Hepatocyte (in vitro differentiated cells): ENCODE data around the gene NPBWR2. TPM values are rescaled to one million over a fixed set of nuclear protein-coding genes. Genes with fewer than 3 reads are reported as not detected.

Experiments
- DNase-seq: peaks from one replicate; pipeline ENCODE4 v3.0.0-alpha.2; 2016; ENCODE audit warnings: low spot score
- H2AFZ ChIP-seq: fragments of 200-600 bp; sonication (generic); 2 replicates; pipeline ENCODE4 v1.6.0; 2016; ENCODE audit warnings: antibody characterized with exemption, mild to moderate bottlenecking
- H3K27ac ChIP-seq: fragments of 200-600 bp; sonication (generic); 2 replicates; pipeline ENCODE4 v1.5.1; 2016; ENCODE audit warnings: mild to moderate bottlenecking
- H3K27me3 ChIP-seq: fragments of 200-600 bp; sonication (generic); 2 replicates; pipeline ENCODE4 v1.6.1; 2016
- H3K36me3 ChIP-seq: fragments of 200-600 bp; sonication (generic); replicated peaks from 2 replicates; pipeline ENCODE4 v1.5.1; 2016; ENCODE audit warnings: low read depth; ENCODE audit not compliant: insufficient read depth
- H3K4me1 ChIP-seq: fragments of 200-600 bp; sonication (generic); 2 replicates; pipeline ENCODE4 v1.5.1; 2016; ENCODE audit warnings: mild to moderate bottlenecking, moderate library complexity; ENCODE audit not compliant: insufficient read depth
- H3K4me2 ChIP-seq: fragments of 200-600 bp; sonication (generic); 2 replicates; pipeline ENCODE4 v1.6.0; 2016
- H3K4me3 ChIP-seq: fragments of 200-600 bp; sonication (generic); 2 replicates; pipeline ENCODE4 v1.5.1; 2016; ENCODE audit warnings: mild to moderate bottlenecking
- H3K79me2 ChIP-seq: fragments of 200-600 bp; sonication (generic); 2 replicates; pipeline ENCODE4 v1.6.0; 2017; ENCODE audit warnings: mild to moderate bottlenecking
- H3K9me2 ChIP-seq: fragments of 200-600 bp; sonication (generic); replicated peaks from 2 replicates; pipeline ENCODE4 v1.6.0; 2017; ENCODE audit warnings: mild to moderate bottlenecking; ENCODE audit not compliant: insufficient read depth
- H3K9me3 ChIP-seq: fragments of 200-600 bp; sonication (generic); 2 replicates; pipeline ENCODE4 v1.5.1; 2016; ENCODE audit warnings: low read depth, mild to moderate bottlenecking
- H4K20me1 ChIP-seq: fragments of 200-600 bp; sonication (generic); 2 replicates; pipeline ENCODE4 v1.6.0; 2016; ENCODE audit warnings: mild to moderate bottlenecking; ENCODE audit not compliant: insufficient read depth, poor library complexity, severe bottlenecking
- EZH2 ChIP-seq: fragments of 200-600 bp; sonication (generic); IDR thresholded peaks from 2 replicates; pipeline ENCODE4 v1.6.1; 2016; ENCODE audit warnings: antibody characterized with exemption, mild to moderate bottlenecking, borderline replicate concordance
- EZH2phosphoT487 ChIP-seq: fragments of 200-600 bp; sonication (generic); IDR thresholded peaks from one replicate; pipeline ENCODE4 v1.6.1; 2018; ENCODE audit warnings: antibody characterized with exemption, mild to moderate bottlenecking, low read depth, moderate library complexity; ENCODE audit not compliant: unreplicated experiment, severe bottlenecking
- WGBS: methylation state at CpG from one replicate; pipeline ENCODE4 v1.1.6; 2016; ENCODE audit warnings: low lambda C conversion rate; ENCODE audit errors: missing lambda C conversion rate; 5-methylcytosine and 5-hydroxymethylcytosine counted together
- polyA plus RNA-seq: library from polyadenylated mRNA; unstranded; fragments of >200 nt; fragmentation: Nextera tagmentation; extraction: Ambion mirVana; gene quantifications from 2 replicates; pipeline ENCODE4 v1.2.1, GENCODE V29; 2016
- total RNA-seq: library from RNA; depleted of rRNA; stranded (reverse); fragments of >200 nt; gene quantifications from 2 replicates; pipeline ENCODE4 v1.2.3, GENCODE V29; 2014
- TF ChIP-seq, protein P1 (sequence below): fragments of 200-600 bp; sonication (generic); IDR thresholded peaks from 2 replicates; pipeline ENCODE4 v1.5.1; 2016; ENCODE audit warnings: antibody characterized with exemption, mild to moderate bottlenecking; ENCODE audit not compliant: poor library complexity

The NPBWR2 gene
- total and polyA plus RNA-seq, 2 experiments from 2014 or later: not detected

DNA sequence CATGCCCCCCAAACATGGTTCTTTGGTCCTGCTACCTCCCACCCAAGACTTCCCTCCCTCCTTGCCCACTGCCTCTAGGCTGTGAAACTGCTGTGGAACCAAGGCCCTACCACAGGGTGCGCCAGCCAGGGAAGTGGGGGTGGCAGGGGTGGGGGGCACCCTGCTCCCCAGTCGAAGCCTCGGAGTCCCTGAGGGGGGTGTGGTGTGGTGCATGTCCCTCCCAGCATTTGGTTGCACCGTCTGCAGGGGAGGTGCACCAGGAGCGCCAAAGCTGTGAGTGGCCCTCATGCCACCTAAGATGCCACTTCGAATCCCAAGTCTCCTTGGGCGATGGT, 29.9 kb downstream of the NPBWR2 start:
- H3K27ac ChIP-seq: no peak overlapping the region
- TF ChIP-seq, protein P1, sequence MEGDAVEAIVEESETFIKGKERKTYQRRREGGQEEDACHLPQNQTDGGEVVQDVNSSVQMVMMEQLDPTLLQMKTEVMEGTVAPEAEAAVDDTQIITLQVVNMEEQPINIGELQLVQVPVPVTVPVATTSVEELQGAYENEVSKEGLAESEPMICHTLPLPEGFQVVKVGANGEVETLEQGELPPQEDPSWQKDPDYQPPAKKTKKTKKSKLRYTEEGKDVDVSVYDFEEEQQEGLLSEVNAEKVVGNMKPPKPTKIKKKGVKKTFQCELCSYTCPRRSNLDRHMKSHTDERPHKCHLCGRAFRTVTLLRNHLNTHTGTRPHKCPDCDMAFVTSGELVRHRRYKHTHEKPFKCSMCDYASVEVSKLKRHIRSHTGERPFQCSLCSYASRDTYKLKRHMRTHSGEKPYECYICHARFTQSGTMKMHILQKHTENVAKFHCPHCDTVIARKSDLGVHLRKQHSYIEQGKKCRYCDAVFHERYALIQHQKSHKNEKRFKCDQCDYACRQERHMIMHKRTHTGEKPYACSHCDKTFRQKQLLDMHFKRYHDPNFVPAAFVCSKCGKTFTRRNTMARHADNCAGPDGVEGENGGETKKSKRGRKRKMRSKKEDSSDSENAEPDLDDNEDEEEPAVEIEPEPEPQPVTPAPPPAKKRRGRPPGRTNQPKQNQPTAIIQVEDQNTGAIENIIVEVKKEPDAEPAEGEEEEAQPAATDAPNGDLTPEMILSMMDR: no peak
- TF ChIP-seq EZH2: no peak
- TF ChIP-seq EZH2phosphoT487: no peak
- H3K4me3 ChIP-seq: no peak overlapping the region
- no peak overlapping the region for H3K4me2 ChIP-seq
- H3K4me1 ChIP-seq: peaks cover 9% of the 10 kb centered on the region
- WGBS: 91% methylated on average over 7 of the region's 7 CpGs
- H3K79me2 ChIP-seq: no peaks in the 10 kb centered on the region
- no peaks in the 10 kb centered on the region for H3K36me3 ChIP-seq
- H3K9me2 ChIP-seq: no peaks in the 10 kb centered on the region
- H2AFZ ChIP-seq: no peak overlapping the region
- H3K27me3 ChIP-seq: peaks cover 5% of the 10 kb centered on the region
- DNase-seq: no peak
- no peaks in the 10 kb centered on the region for H3K9me3 ChIP-seq
- H4K20me1 ChIP-seq: no peaks in the 10 kb centered on the region

DNA sequence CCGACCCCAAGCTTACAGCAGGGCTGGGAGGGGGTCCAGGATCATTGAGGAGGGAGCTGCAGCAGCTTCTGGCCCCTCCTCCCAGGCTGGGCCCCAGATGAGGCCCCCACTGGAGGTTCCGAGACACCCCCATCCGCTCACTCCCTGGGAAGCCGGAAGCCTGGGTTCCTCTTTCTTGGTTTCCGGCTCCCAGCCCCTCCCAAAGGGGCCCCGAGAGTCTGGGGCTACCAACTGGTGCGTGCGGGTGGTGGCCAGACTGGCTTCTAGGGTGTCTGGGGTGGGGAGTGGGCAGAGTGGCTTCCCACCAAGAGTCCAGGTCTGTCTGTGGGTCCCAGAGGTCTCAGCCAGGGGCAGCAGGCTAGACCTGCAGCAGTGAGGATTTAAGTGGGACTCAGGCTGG, 30.3 kb downstream of the NPBWR2 start:
- Histone ChIP-seq H3K9me2 (no peaks in the 10 kb centered on the region), H3K27ac (no peak overlapping the region), H3K4me3 (no peak overlapping the region), H3K4me1 (peaks cover 9% of the 10 kb centered on the region), H3K36me3 (no peaks in the 10 kb centered on the region), H3K4me2 (no peak overlapping the region), H3K79me2 (no peaks in the 10 kb centered on the region), H3K27me3 (peaks cover 5% of the 10 kb centered on the region), H4K20me1 (no peaks in the 10 kb centered on the region), H3K9me3 (no peaks in the 10 kb centered on the region), H2AFZ (no peak overlapping the region)
- no peak for DNase-seq
- WGBS: 97% methylated on average over 7 of the region's 8 CpGs
- TF ChIP-seq, protein P1: no peak
- TF ChIP-seq EZH2phosphoT487 (no peak), EZH2 (no peak)

DNA sequence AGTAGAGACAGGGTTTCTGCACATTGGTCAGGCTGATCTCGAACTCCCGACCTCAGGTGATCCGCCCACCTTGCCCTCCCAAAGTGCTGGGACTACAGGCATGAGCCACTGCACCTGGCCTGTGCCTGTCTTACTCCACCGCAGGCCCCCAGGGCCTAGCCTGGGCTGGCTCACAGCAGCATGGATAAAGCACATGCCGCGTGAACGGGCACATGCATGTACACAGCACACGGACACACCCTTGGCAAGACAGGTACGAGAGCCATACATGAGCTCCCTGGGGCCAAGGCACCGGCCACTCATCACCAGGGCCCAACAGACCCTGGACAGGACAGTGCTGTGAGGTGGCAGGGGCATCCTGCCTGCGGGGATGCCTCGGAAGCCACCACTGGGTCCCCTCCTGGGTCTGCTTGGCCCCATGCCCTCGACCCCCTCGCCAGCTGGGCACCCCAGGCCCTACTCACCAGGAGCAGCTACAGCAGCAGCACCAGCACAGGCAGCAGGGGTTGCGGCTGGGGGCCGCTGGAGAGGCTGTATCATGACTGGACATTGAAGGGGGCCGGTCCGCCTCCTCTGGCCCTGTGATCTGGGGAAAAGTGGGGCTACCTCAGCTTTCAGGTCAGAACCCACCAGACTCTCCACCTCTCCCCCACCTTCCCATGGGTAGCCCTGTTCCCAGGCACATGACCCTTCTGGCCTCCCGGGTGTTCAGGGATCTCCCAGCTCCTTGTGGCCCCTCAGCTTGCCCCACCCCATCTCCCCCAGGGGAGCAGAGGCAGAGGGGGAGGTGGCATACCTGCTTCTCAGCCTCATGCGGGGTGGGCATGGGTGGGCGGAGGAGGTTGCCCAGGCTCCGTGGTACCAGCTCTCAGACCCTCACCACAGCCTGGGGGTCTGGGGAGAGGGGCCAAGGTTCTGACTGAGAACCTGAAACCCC, 31.0 kb downstream of the NPBWR2 start:
- Histone ChIP-seq H3K4me3 (no peak overlapping the region), H3K9me3 (no peaks in the 10 kb centered on the region), H3K4me1 (peaks cover 9% of the 10 kb centered on the region), H3K27me3 (peaks cover 1% of the 10 kb centered on the region), H3K9me2 (no peaks in the 10 kb centered on the region), H3K27ac (no peak overlapping the region), H4K20me1 (no peaks in the 10 kb centered on the region), H3K4me2 (no peak overlapping the region), H3K79me2 (no peaks in the 10 kb centered on the region), H3K36me3 (no peaks in the 10 kb centered on the region), H2AFZ (no peak overlapping the region)
- TF ChIP-seq, protein P1: no peak
- no peak for TF ChIP-seq EZH2
- no peak for TF ChIP-seq EZH2phosphoT487
- DNase-seq: no peak
- 97% methylated on average over 21 of the region's 22 CpGs for WGBS
